ENCODE measurements around the gene HRAS. TPM values are rescaled to one million over a fixed set of nuclear protein-coding genes. Genes with fewer than 3 reads are reported as not detected.
A peak's percentile ranks its signal among the peaks of the same experiment; 100 is the strongest.

HRAS gene
- total and polyA plus RNA-seq, 2 of the 8 experiments (the other 6 are each of a cell fraction or from before 2014, with no cell fraction given) = 44.3 to 54.7 TPM

DNA sequence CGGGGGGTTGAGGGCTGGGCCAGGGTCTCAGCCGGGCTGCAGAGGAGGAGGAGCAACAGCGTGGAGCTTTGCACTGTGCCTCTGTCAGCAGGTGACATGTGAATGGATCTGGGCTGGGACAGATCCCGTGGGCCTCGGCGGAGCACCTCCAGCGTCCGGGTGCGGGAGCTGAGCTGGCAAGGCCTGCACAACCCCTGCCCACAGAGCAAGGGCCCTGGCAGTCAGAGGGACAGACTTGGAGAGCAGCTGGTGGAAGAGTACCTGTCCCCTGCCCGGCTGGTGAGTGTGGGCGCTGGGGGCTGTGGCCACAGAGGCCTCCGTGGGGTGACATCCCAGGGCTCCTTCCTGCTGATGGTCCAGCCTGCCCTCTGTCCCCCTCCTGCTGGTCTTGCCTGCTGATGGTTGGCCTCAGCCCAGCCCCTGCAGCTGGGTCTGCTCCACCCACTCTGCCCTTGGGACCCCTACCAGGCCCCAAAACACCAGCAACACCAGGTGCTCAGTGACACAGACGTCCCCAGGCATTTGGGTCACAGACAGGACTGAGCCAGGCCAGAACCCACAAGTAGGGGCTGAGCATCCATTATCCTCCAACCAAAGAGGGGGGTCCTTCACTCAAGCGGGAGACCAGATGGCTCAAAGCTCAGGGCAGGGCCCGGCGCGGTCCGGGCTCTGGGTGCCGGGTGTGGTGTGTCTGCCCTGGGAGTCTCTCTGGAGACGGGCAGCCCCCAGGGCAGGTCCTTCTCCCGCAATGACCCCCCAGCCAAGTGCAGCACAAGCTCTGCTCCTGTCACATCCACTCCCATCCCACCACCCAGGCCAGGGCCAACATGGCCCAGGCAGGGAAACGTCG is 5.4 kb upstream of the HRAS start:
- H2BK12ac ChIP-seq (ENCODE audit: low read depth, low read length) = no peak overlapping the region
- no peaks in the 10 kb centered on the region for H3K9me3 ChIP-seq (ENCODE audit: insufficient read depth in 2 of 2, low read depth in 1 of 2, low read length in 1 of 2)
- no peak overlapping the region for H4K91ac ChIP-seq (replicated peaks; ENCODE audit: insufficient read length, low read length)
- H3K4ac ChIP-seq (replicated peaks; ENCODE audit: insufficient read length, low read depth, low read length) = no peak overlapping the region
- H3K4me3 ChIP-seq (ENCODE audit: extremely low read depth in 1 of 4, insufficient read depth in 2 of 4, low read depth in 3 of 4, low read length in 4 of 4) = no peak overlapping the region
- no peak overlapping the region for H2BK120ac ChIP-seq (replicated peaks; ENCODE audit: low read depth, low read length)
- no peak overlapping the region for H2BK20ac ChIP-seq (ENCODE audit: low read length)
- no peaks in the 10 kb centered on the region for H3K79me2 ChIP-seq (ENCODE audit: control insufficient read depth in 1 of 2, insufficient read depth in 2 of 2, low read length in 2 of 2)
- ChIA-PET POLR2A (ENCODE audit: partially characterized antibody) (interaction anchor here (0.6 to 1.3 kb wide), 6 partner anchors 11 to 245 kb away, joined by 3 to 5 read pairs (median 4); partner anchors contain the start of genes IRF7 and PHRF1), CTCF (ENCODE audit: partially characterized antibody) (interaction anchor here (0.6 to 2.0 kb wide), 4 partner anchors 10 to 179 kb away, joined by 3 to 4 read pairs (median 4); no protein-coding TSS in a partner anchor)
- H3K79me1 ChIP-seq (ENCODE audit: low read depth, low read length) = no peaks in the 10 kb centered on the region
- no peak overlapping the region for H3K23ac ChIP-seq (ENCODE audit: insufficient read length)
- DNase-seq (ENCODE audit: low read depth in 1 of 2, low spot score in 2 of 2) = no peak
- no peaks in the 10 kb centered on the region for H4K20me1 ChIP-seq (replicated peaks in 1 of 2; ENCODE audit: control insufficient read depth in 1 of 2, insufficient read depth in 2 of 2, low read length in 2 of 2)
- peak overlapping the region; percentile 68; the same call in 1 of the 2 replicates for H4K8ac ChIP-seq (ENCODE audit: extremely low read depth, insufficient read depth, low read length)
- FAIRE-seq = no peak
- WGBS, 2 experiments (ENCODE audit: extremely low coverage in 1 of 2, insufficient coverage in 1 of 2, insufficient read length in 1 of 2, insufficient replicate concordance in 2 of 2, low coverage in 1 of 2, low lambda C conversion rate in 2 of 2, missing lambda C conversion rate in 1 of 2) = 88% methylated on average over 18 of the region's 23 CpGs; no CpG with 5 or more reads in 1 of the 2 experiments
- no peak overlapping the region for H3K9ac ChIP-seq (replicated peaks in 1 of 4; ENCODE audit: extremely low read depth in 1 of 4, low read depth in 3 of 4, low read length in 3 of 4)
- H3K23me2 ChIP-seq (ENCODE audit: low read depth, low read length) = peaks cover 15% of the 10 kb centered on the region; the same call in 1 of the 2 replicates
- H2AFZ ChIP-seq (ENCODE audit: low read length) = no peak overlapping the region
- no peak overlapping the region for H3K4me2 ChIP-seq (ENCODE audit: insufficient read depth in 1 of 2, low read depth in 2 of 2, low read length in 2 of 2)
- H3K4me1 ChIP-seq (replicated peaks in 1 of 4; ENCODE audit: control insufficient read depth in 3 of 4, insufficient read depth in 4 of 4, low read length in 3 of 4) = peaks cover 0 to 13% (median 8%) of the 10 kb centered on the region in 4 experiments; a peak in 5 of 7 replicates
- no peak overlapping the region for H3K18ac ChIP-seq (ENCODE audit: extremely low read depth, low read length)
- no peaks in the 10 kb centered on the region for H3K36me3 ChIP-seq (ENCODE audit: control insufficient read depth in 2 of 4, insufficient read depth in 4 of 4, low read length in 3 of 4)
- H2BK5ac ChIP-seq (ENCODE audit: low read depth, low read length) = no peak overlapping the region
- H2BK15ac ChIP-seq (ENCODE audit: low read length) = no peak overlapping the region
- no peak overlapping the region for H3K56ac ChIP-seq (replicated peaks; ENCODE audit: insufficient read length, low read depth, low read length)
- H3K14ac ChIP-seq (ENCODE audit: insufficient read length) = no peak overlapping the region
- H3K27me3 ChIP-seq (replicated peaks in 1 of 4; ENCODE audit: control insufficient read depth in 3 of 4, extremely low read depth in 1 of 4, insufficient read depth in 3 of 4, low read length in 3 of 4) = peaks cover 0 to 16% (median 6%) of the 10 kb centered on the region in 4 experiments; a peak in 5 of 7 replicates
- no peak overlapping the region for H2AK5ac ChIP-seq (ENCODE audit: low read depth, low read length)
- H3K27ac ChIP-seq (ENCODE audit: low read depth, low read length) = no peak overlapping the region
- H4K5ac ChIP-seq (ENCODE audit: insufficient read length, low read depth, low read length) = no peak overlapping the region
- TF ChIP-seq CTBP2 (IDR thresholded peaks at IDR 0.05; ENCODE audit: borderline replicate concordance, insufficient read depth, insufficient read length, low read length) (no peak), E2F6 (IDR thresholded peaks at IDR 0.05) (no peak), EZH2 (IDR thresholded peaks at IDR 0.05; ENCODE audit: low read depth, low read length, severe bottlenecking) (no peak), JUN (IDR thresholded peaks at IDR 0.05; ENCODE audit: low read depth, low read length) (no peak), HDAC2 (IDR thresholded peaks at IDR 0.05; ENCODE audit: borderline replicate concordance in 1 of 2, low read depth in 2 of 2, low read length in 2 of 2) (no peak), RBBP5 (IDR thresholded peaks at IDR 0.05; ENCODE audit: borderline replicate concordance, low read depth, low read length) (no peak)
- TF ChIP-seq, protein P1, sequence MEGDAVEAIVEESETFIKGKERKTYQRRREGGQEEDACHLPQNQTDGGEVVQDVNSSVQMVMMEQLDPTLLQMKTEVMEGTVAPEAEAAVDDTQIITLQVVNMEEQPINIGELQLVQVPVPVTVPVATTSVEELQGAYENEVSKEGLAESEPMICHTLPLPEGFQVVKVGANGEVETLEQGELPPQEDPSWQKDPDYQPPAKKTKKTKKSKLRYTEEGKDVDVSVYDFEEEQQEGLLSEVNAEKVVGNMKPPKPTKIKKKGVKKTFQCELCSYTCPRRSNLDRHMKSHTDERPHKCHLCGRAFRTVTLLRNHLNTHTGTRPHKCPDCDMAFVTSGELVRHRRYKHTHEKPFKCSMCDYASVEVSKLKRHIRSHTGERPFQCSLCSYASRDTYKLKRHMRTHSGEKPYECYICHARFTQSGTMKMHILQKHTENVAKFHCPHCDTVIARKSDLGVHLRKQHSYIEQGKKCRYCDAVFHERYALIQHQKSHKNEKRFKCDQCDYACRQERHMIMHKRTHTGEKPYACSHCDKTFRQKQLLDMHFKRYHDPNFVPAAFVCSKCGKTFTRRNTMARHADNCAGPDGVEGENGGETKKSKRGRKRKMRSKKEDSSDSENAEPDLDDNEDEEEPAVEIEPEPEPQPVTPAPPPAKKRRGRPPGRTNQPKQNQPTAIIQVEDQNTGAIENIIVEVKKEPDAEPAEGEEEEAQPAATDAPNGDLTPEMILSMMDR (IDR thresholded peaks at IDR 0.05; ENCODE audit: control extremely low read depth in 1 of 3, insufficient read depth in 1 of 3, low read depth in 1 of 3, low read length in 3 of 3) = no peak

Measured in H1 (cell line).